Measurements from ENCODE around the gene SYNE1.

SYNE1 gene

DNA sequence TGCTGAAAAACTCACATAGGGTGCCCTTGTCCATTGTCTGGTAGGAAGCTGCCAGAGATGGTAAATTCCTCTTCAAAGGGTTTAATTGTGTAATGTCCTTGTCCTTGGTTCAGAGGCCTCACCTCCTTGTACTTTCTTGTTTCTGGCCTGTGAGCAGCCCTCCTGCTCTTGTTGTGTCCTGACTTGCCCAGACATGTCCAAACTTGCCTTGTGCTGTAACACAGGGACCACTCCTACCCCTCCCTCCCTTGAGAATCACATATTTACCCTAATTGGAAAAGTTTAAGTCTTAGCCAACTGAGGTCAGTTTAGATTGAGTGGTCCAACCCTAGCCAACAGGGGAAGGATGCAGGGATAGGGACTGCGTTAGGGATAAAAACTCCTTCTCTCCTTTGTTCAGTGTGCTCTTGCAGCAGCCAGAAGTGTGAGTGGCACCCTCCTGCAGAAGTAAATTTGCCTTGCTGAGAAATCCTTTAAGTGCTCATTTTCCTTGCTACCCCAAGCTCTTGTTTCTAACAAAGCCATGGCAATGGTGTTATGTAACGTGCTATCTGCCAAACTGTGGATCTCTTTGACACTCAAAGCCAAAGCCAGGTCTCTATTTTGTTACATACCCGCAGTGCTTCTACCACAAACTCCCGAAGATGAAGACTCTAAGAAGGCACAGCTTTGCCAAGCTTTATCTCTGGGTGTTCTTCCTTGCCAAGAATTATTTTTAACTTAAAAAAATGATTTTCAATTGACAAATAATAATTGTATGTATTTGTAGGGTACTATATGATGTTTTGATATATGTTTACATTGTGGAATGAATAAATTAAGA is 415.1 kb downstream of the SYNE1 start:
- DNase-seq, result no peak

GRCh38 chr6:152220786-152221185 is 416.4 kb downstream of the SYNE1 start:
- DNase-seq, result no peak

DNA sequence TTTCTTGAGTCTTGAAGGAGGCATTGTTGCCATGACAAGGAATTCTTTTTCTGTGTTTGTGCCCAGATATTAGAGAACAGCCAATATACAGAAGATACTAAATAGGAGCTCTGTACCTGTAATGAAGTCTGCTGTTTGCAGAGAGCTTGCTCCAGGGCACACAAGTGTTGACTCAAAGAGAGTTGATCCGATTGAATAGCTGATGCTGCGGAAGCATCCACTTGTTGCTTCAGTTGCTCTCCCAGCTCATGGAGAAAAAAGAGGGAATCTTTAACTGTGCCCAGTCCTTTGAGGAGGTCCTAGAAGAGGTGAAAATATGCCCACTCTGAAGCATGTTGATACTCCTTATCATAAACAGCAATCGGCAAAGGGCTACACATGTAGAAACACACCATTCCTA is 418.3 kb downstream of the SYNE1 start:
- no peak for DNase-seq

- DNase-seq, result no peak
Observed at GRCh38 chr6:152212437-152212836, 424.7 kb downstream of the SYNE1 start.

- no peak for DNase-seq
Observed at GRCh38 chr6:152209211-152209610, 428.0 kb downstream of the SYNE1 start.

DNA sequence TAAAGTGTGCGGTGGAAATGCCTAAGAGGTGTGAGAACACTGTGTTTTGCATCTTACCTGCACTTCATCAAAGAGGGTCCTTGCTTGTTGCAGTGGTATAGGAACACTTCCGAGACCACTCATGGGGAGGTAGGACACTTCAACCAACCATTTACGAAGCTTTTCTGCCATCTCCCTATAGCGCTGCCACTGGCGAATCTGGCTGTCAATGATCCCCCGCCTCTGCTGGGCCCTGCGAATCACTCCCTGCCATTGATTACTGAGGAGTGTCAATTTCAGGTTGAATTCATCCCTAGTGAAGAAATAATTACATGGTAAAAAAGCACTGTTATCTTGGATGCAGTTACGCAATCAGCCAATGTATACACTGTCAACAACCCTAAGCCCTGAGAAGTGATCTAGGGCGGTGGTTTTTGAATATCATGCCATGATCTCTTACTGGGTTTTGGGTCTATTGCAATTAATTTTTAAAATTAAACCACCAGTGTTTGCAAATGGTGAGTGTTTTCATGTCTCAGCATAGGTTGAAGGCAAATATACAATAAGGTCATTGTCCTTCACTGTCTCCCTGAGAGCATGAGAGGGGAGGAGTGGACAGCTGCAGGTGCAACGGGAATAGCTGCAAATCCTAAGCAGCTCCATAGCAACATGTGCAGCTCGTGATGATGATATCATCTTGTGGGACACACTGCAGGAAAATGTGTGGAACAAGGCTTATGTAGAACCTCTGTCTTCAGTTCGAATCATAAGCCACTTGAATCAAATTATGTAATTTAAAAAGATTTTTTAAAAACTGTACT is 429.0 kb downstream of the SYNE1 start:
- DNase-seq, result no peak

- no peak for DNase-seq
Observed at GRCh38 chr6:152206072-152206818, 430.9 kb downstream of the SYNE1 start.

GRCh38 chr6:152204591-152204990 is 432.6 kb downstream of the SYNE1 start:
- DNase-seq, result no peak

- no peak for DNase-seq
Observed at GRCh38 chr6:152201120-152201519, 436.0 kb downstream of the SYNE1 start.

GRCh38 chr6:152195896-152196295 is 441.3 kb downstream of the SYNE1 start:
- no peak for DNase-seq

DNA sequence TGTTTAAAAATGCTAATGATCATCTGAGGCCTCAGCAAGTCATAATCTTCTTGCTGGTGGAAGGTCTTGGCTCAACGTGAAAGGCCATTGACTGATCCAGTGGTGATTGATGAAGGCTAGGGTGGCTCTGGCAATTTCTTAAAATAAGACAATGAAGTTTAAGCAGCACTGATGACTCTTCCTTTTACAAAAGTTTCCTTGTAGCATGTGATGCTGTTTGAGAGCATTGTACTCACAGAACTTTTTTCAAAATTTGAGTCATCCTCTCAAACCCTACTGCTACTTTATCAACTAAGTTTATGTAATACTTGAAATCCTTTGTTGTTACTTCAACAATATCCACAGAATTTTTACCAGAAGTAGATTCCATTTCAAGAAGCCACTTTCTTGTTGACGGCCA is 447.4 kb downstream of the SYNE1 start:
- no peak for DNase-seq

DNA sequence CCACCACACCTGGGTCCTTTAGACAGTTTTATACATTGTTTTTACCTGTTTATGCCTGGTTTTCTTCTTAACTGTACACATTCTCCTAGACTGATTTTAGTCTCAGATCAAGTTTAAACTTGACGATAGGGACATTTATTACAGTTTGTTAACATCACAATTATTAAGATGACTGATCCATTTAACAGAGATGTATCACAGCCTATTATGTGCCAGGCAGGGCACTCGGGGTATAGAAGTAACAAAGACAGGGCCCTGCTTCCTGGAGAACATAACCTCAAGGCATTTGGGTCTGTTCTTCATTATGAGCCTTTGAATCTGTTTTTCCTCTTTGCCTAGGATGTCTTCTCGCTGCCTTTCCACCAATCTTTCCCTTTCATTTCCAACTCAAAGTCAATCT is 449.2 kb downstream of the SYNE1 start:
- no peak for DNase-seq

DNA sequence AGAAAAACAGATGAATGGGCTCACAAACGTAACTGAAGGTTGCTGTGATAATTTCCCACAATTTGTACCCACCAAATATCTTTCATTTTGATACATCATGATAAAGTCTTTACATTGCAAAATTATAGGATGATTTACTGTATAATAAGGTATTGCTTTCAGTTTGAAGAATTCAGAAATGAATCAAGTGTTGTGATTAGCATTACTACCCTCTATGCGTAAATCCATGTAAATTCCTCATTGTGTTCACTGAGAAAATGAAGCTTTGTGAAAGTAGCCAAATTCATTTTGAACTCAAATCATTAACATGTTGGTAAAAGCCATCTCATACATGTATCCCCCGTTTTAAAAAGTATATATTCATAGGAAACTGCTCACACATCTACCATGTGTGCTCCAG is 450.3 kb downstream of the SYNE1 start:
- no peak for DNase-seq

GRCh38 chr6:152184917-152185574 is 452.1 kb downstream of the SYNE1 start:
- DNase-seq, result no peak

DNA sequence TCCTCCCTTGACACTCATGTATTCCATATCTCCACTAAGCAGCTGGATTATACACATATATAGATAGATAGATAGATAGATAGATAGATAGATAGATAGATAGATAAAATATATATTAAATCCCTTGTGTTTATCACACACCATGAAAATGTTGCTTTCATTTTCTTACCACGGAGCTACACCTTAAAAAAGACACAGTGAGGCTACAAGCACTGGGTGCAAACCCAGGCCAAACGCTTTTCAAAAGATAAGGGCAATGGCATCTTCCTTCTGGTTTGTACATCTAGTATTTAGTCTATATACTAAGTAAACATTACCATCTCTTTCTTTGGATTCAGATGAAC is 452.6 kb downstream of the SYNE1 start:
- DNase-seq, result no peak

DNA sequence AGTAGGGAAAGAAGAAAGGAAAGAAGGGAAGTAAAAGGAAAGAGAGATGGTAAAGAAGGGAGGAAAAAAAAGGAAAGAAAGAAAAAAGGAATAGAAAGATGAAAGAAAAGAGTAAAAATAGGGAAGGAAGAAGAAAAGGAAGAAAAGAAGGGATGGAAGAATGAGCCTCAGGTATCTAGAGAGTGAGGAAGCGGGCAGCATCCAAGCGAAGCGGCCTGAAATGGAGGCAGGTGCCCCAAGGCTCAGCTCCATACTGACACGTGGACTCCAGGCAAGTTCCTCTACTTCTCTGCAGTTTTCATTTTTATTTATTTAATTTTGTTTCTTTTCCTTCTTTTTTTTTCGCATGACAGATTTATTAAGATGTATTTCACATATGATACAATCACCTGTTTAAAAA is 456.6 kb downstream of the SYNE1 start:
- no peak for DNase-seq

DNA sequence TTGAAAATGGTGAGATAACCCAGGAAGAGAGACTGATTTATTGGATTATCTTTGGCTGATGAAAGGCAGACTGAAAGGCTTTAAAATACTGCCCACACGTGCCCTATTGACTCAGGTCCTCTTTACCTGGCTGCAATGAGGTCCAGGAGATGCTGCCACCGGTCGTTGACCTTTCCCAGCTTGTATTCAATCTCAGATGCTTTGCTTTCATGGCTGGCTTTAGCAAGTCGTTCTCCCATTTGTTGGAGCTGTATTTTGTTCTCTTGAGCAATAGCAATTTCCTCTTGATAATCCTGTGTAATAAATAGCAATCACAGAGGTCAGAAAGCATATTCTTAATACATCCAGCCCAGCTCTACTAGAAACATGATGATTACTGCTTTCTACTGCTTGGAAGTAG is 460.9 kb downstream of the SYNE1 start:
- DNase-seq, result no peak

- DNase-seq, result no peak
Observed at GRCh38 chr6:152173957-152174356, 463.2 kb downstream of the SYNE1 start.

DNA sequence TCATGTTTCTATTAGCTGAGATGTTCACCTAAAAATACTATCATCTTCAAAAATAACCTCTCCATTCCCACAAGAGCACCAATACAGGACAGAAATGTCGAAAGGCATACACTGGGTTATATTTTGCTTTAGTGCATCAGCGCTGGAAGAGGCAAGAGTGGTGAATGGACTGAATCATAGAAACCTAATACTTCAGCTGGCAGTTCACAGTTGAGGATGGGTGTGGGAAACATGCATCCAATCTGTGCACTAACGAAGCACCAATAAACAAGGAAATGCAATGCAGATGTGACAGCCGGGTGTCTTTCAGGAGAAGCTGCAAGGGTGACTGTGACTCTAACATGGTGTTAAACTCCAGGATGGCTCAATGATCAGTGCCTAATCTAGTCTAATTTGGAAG is 463.8 kb downstream of the SYNE1 start:
- no peak for DNase-seq

DNA sequence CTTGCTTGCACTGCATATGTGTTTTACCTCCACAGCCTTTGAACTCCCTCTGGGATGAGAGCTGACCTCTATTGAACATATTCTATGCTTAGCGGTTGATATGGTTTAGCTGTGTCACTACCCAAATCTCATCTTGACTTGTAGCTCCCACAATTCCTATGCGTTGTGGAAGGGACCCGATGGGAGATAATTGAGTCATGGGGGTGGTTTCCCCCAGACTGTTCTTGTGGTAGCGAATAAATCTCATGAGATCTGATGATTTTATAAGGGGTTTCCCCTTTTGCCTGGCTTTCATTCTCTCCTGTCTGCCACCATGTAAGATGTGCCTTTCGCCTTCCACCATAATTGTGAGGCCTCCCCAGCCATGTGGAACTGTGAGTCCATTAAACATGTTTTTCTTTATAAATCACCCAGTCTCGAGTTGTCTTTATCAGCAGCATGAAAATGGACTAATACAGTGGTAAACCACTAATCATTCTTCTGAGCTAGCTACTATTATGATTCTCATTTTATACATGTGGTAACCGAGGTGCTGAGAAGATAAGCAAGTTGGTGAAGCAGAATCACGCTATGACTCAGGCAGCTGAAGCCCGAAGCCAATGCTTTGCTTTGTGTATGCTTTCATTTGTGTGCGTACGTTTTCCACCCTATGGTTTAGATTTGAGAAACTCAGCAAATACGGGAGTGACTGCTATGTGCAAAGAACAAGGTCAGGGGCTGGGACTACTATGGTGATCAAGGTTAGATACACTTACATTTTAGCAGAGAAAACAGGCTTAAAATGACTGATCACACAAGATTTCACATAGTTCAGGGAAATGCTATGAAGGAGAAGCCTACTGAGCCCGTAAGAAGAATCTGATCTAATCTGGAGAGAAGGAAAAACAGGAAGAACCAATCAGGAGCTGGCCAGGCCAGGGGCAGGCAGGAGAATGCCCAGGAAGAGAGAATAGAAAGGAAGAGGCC is 466.2 kb downstream of the SYNE1 start:
- DNase-seq, result no peak

DNA sequence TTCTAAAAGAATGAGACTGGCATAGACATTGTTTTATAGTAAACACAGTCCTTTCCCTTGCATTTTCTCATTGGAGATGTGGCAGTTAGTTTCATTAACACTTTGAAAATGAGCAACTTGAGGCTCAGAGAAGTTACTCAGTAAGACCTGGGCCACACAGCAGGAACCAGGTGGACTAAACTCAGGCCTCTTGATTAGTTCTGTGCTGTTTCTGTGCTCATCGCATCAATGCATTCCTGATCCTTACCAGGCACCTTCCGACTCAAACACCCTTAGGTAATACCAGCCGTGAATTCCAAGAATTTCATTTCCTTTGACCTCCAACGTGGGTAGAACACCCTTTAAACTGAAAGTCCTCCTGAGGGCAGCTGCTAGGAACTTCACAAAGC is 466.9 kb downstream of the SYNE1 start:
- DNase-seq, result no peak

All from amniotic stem cell (primary cell).